NCI-H1417 treated with DMSO at 0.1 percent for 48 hours (cell line): ENCODE results near the gene CTSS.

Experiments used
- DNase-seq: peaks from one replicate; lab custom pipeline; 2025; lab: John Stamatoyannopoulos, UW

Gene CTSS

GRCh38 chr1:150696995-150697927 is 68.3 kb downstream of the CTSS start, which contains the start of gene GOLPH3L:
TSS of gene GOLPH3L (minus strand) at chr1:150697154. CDS start at chr1:150694838, 2,316 bp downstream.
- peak; percentile 97 for DNase-seq

- no peak for DNase-seq
These were observed 69.0 kb downstream of the CTSS start for GRCh38 chr1:150696590-150696989.

GRCh38 chr1:150696162-150696561 is 69.4 kb downstream of the CTSS start:
- no peak for DNase-seq

GRCh38 chr1:150695561-150695960 is 70.0 kb downstream of the CTSS start:
- DNase-seq: no peak

GRCh38 chr1:150692720-150693119 is 72.9 kb downstream of the CTSS start:
- DNase-seq: no peak

GRCh38 chr1:150688763-150689162 is 76.8 kb downstream of the CTSS start:
- no peak for DNase-seq

GRCh38 chr1:150686275-150686674 is 79.3 kb downstream of the CTSS start:
- DNase-seq: no peak

- DNase-seq: no peak
These were observed 81.7 kb downstream of the CTSS start for GRCh38 chr1:150683914-150684313.
